ENCODE results near the gene FOXO6.

Gene FOXO6

DNA sequence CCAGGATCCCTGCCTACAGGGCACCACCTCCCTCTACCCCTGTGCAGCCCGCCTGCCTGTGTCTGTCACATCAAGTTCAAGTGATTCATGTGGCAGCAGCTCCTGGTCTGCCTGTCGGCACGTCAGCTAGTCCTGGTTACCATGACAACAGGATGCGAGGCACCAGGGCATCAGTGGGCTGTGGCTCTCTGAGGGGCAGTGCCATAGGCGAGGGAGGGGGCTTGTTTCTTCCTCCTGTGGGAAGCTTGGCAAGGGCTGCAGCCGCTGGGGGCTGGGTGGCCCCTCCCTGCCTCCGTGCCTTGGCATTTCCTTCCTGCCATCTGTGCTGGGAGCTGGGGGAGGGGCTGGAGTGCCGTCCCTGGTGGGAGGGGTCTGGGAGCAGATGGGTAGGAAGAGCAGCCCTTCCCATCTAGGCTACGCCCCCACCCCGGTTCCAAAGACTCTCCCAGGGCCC is 43.1 kb downstream of the FOXO6 start:
- DNase-seq (ENCODE audit: low read depth in 2 of 2) = no peak

DNA sequence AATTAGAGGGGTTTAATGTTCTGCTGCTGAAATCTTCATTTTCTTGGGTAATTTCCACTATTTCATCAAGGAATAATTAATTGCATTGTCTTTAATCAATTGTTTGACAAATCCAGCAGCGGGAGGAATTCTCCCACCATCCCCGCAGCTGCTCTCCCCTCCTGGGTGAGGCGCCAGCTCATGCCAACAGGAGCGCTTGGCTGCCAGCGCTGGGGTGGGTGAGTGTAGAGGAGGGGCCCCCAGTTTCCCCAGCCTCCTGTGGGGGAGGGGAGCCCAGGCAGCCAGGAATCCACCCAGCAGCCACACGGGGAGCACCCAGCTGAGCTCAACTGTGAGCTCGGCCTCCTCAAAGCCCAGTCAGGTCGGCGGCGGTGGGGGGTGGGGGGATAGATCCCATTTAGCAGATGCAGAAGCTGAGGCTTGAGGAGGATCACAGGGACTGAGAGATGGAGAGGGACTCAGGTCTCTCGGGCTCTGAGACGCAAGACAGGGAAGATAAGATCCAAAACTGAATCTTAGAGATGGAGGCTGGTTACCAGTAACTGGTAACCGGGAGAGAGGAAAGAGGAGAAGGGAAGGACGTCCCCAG is 46.5 kb downstream of the FOXO6 start:
- no peak for DNase-seq (ENCODE audit: low read depth in 2 of 2)

DNA sequence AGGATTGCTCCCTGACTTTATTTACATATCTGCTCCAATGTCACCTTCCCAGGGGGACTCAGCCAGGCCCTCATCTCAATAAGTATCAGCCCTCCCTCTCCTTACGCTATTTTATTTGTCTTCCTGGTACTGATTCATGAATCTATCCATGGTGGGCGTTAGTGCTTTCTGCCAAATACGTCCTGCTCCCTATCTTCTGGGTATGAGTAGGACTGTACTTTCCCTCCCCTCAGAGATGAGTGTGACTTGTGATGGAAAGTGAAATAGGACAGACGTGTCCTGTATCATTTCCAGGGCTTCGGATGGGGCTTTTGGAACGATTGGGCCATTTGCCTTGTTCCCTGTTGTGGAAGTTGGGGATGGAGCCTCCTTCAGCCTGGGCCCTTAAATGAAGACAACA is 47.5 kb downstream of the FOXO6 start:
- no peak for DNase-seq (ENCODE audit: low read depth in 2 of 2)

DNA sequence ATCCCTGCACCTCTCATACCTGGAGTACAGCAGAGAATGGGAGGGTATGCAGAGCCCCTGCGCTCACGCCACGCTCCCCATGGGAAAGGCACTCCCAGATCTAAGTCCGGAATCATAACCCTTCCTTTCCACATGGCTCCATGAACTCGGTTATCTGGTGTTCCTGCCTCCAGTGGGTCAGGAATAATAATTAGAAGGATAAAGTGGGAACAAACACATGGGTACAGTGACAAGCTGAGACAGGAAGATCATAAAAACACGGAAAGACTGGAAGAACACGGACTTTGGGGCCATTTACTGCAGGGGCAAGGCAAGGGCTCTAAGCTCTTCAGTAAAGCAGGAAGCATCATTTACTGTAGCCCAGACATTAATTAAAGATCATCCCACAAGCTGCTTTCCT is 48.6 kb downstream of the FOXO6 start:
- no peak for DNase-seq (ENCODE audit: low read depth in 2 of 2)

DNA sequence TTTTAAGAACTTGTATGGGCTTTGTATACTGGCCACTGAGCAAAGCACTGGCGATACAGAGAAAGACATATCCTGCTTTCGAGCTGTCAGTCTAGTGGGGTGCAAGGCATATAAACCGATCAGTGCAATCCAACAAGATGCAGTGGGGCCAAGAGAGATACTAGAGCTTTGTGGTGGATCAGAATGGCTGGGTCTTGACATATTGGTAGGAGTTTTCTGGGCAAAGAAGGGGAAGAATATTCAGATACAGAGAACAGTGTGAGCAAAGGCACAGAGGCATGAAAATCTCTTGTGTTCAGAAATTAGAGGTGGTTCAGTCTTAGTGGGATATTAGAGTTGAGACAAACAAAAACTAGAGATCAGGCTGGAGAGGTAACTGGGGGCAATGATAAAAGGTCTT is 49.2 kb downstream of the FOXO6 start:
- DNase-seq (ENCODE audit: low read depth in 2 of 2) = no peak

DNA sequence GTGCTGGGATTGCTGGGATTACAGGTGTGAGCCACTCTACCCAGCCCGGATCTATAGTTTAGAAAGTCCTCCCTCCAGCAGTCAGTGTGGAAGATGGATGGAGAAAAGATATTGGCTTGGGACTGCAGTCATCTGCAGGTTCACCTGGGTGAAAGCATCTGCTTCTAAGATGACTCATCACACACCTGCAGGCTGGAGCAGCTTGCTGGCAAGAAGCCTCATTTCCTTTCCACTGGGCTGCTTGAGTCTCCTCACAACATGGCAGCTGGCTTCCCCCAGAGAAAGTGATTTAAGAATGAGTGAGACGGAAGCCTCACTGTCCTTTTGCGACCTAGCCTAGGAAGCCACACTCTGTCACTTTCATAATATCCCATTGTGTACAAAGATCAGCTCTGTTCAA is 50.0 kb downstream of the FOXO6 start:
- no peak for DNase-seq (ENCODE audit: low read depth in 2 of 2)

DNA sequence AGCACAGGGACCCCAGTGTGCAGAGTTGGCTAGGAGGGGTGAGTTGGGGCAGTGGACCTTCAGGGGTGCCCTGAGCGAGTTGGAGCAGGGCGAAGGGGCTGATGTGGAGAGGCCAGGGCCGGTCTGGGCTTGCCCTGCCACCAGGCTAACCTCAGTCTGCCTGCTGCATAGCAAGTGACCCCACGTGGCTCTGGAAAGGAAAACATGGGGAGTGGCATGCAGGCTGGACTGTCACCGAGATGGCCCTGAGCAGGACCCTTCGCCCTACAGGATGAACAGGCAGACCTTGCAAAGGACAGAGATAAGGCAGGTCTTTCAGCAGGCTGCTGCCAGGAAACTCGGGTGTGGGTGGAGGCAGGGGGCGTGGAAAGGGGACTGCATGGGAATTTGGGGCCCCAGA is 51.5 kb downstream of the FOXO6 start:
- DNase-seq (ENCODE audit: low read depth in 2 of 2) = no peak

DNA sequence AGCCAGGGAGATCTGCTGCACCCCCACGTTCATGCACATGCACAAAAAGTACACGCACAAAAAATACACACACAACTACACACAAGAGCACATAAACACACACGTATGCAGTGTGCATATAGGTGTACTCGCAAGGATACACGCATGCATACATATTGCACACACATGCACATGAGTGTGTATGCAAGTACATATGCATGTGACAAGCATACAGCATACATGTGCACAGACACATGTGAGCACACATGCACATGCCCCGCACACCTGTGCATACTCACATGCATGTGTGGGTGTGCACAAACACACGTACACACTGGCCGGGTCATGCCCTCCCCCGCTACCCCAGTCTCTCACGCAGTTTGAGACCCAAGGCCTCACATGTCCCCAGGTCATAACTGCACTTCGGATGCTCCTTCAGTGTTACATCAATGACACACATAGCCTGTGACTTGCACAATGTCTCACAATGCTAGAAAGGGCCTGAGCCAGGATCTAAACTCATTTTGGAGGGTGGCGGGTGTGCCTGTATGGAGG is 52.6 kb downstream of the FOXO6 start:
- DNase-seq (ENCODE audit: low read depth in 2 of 2) = no peak

DNA sequence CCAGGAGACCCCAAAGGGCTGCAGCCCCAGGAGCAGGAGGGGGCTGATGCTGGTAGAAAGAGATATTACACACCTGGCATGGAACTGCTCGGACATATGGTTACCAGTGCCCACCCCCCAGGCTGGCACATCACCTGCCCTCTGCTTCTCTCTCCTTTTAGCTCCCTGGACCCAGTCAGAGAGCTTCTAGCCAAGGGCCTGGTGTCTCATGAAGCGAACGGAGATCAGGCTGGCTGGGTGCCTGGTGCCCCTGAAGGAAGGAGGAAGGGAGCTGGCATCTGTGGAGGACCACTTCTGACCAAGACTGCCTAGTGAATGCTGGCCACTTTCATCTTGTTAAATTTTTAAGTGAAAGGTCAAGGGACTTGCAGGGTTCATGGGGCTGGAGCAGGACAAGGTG is 53.1 kb downstream of the FOXO6 start:
- no peak for DNase-seq (ENCODE audit: low read depth in 2 of 2)

DNA sequence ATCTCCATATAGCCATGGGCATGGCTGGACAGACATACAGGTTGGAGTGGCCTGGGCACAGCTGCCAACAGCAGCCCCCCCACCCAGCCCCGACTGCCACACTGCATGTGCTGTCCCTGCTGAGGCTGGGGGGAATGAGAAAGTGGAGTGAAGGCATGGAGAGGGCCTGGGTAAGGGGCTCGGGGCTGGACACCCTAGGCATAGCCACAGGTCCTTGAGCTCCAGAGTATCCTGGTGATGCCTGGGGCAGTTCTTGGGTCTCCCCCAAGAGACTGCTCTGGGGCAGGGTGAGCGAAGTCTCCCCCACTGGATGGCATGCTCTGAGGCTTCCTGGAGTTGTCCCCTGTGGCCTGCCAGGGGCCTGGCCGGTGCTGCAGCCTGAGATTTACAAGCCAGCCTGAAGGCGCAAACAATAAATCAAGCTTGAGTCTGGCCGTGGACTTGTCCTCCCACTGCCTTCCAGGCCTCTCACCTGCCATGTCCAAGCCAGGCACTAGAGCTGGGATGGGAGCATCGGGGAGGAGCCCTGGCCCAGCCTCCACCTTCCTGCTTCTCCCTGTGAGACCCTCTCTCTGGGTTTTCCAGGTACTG is 53.6 kb downstream of the FOXO6 start:
- DNase-seq (ENCODE audit: low read depth in 2 of 2) = no peak

DNA sequence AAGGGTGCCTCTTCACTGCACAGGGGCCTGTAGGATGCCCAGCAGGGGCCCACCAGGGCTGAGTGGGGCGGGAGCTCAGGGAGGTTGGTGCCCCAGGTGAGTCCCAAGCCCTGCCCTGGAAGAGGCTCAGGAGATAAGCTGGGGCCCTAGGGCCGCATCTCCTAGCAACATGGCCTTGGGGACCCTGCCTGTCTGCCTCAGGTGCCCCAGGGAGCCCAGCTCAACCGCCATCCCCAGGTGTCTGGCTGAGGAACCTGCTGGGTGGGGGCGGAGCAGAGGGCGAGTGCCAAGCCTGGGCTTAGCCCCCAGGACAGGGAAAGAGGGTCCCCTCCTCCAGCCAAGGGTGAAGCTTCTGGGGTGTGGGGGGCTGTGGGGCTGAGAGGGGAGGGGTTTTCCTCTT is 54.8 kb downstream of the FOXO6 start:
- no peak for DNase-seq (ENCODE audit: low read depth in 2 of 2)

DNA sequence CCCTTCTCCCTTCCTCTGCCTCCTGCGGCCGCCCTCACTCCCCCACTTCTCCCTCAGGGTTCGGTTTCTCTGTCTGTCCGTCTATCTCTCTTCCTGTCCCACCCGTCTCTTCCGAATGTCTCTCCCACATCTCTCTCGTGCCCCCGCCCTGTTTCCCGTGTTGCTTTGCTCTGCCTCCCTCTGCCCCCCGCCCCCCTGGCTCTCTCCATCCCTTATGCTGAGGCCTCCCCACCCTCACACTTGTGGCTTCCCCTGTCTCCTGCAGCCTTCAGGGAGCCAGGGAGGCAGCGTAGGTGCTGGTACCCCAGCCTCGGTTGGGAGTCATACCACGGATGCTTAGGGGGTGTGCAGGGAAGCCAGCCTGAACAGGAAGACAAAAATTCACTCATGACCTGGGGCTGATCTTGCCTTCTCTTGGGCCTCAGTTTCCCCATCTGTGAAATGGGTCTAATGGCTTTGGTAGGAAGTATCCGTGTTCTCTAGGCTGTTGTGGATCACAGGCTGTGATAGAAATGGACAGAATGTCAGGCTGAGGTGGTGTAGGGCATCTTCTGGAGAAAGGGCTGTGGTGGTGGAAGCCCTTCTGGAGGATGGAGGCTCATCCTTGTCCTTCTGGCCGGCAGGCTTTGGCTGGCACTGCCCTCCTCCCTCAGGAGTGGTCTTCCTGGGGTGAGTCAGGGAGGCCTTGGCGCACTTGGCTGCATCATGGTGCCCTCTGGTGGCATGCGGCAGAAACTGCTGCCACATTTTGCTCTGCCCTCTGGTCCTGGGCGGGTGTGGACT is 55.5 kb downstream of the FOXO6 start:
- DNase-seq (ENCODE audit: low read depth in 2 of 2) = peak; percentile 36 to 44

DNA sequence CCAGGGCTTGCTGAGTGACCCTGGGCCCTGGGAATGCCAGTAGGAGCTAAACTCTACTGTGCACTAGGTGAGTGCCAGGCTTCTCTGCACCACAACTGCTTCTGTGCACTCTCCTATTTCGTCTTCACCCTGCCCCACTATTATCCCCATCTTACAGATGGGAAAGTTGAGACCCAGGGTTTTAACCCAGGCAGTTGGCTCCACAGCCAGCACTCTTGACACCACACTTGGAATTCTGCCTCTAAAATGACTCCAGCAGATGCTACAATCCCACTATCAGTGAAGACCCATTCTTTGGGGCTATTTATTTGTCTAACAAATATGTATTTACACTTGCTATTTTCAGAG is 56.1 kb downstream of the FOXO6 start:
- no peak for DNase-seq (ENCODE audit: low read depth in 2 of 2)

DNA sequence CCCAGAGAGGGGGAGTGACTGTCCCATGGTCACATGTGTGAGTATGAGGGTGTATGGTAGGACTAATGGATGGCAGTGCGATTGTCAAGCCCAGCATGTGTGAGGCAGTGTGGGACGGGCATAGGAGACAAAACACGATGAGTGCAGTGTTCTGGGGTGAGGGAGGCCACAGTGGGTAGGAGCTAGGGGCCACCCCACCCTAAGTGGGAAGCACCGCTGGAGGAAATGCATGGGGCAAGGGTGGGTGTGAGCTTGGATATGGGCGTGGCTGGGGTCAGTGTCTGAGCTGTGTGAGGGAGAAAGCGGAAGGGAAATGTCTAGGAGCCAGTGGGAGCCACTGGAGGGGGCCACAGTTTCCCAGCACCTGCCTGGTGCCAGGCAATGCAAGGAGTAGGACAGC is 56.5 kb downstream of the FOXO6 start:
- no peak for DNase-seq (ENCODE audit: low read depth in 2 of 2)

DNA sequence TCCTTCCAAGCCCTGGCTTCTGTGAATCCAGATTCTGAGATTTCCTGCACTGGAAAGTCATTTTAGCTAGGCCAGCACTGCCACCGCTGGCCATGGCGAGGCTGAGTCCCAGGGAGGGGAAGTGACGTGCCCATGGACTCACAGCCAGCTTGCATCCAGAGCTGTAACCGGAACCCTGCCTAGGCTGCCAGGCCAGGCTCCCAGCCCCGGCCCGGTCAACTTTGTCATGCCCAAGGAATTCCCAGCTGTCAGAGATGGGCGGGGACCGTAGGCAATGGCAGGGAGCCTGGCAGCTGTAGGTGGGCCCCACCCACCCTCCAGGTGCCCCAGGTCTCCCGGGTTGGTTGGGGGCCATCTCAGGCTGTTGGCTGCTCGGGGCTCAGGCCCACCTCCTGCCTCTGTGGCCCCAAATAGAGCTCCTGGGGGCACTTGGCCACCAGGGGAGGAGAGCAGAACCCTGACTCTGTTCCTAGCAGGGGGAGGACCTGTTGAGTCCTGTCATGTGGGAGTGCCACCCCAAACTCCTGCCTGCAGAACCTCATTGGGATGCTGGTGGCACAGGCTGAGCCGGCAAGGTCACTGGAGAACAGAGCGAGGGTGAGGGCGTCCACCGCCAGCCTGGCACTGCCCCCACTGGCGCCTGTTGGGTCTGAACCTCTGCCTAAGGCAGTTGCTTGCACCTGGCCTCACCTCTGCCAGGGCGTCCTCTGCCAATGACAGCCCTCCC is 57.8 kb downstream of the FOXO6 start:
- no peak for DNase-seq (ENCODE audit: low read depth in 2 of 2)

DNA sequence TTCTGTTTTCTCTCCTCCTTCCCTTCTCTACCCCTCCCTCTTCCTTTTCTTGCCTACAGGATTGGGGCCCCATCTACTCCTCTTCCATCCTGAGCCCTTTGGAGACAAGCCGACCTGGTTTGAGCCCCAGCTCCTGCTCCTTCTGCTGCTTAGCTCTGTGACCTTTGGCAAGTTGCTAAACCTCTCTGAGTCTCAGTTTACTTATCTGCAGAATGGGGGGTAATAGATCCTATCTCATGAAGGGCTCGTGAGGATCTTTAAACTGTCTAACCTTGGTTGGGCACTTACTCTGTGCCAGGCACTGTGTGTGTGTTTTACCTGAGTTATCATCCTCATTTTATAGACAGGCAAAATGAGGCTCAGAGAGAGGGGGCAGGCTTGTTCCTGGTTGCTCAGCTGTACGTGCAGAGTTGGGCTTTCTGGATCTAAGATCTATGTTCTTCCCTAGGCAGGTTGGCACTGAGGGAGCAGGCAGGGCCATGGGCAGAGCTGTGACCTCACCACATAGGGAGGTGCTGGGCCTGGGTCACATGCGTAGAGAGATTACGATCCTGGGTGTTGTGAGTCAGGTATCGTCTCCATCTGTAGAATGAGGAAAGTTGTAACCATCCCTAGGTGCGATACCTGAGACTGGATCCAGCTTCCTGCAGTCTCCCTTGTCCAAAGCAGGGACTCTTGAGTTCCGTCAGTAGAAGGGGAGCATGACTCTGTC is 58.5 kb downstream of the FOXO6 start:
- DNase-seq (ENCODE audit: low read depth in 2 of 2) = no peak

DNA sequence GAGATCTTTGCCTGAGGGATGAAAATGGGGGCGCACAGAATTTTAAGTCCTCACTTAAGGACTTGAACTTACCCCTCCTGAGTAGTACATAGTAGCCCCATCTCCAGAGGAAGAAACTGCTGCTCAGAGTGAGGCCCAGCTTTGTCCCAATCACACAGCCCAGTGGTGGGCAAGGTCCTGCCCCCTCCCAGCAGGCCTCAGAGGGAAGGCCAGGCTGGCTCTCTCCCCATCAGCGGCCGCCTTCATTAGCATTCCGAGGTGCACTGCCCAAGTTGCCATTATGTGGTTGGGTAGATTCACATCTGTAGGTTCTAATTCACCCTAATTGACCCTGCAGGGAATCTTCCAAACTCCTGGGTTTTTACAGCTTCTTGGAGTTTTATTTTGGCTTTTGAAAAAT is 59.1 kb downstream of the FOXO6 start:
- no peak for DNase-seq (ENCODE audit: low read depth in 2 of 2)

DNA sequence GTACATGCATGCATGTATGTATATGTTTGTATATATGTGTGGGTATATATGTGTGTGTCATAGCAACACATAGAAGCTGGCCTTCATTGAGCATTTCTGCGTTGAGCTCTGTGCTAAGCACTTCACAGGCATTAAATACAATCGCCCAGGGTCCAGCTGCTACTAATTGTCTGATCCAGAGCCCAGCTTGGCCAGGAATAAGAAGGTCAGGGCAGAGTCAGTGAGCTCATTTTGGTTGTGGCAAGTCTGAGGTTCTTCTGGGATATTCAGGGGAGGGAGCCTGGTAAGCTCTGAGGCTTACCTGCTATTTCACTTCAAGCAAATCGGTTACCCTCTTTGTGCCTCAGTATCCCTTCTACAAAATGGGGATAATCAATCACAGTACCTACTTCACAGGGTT is 59.6 kb downstream of the FOXO6 start:
- no peak for DNase-seq (ENCODE audit: low read depth in 2 of 2)

DNA sequence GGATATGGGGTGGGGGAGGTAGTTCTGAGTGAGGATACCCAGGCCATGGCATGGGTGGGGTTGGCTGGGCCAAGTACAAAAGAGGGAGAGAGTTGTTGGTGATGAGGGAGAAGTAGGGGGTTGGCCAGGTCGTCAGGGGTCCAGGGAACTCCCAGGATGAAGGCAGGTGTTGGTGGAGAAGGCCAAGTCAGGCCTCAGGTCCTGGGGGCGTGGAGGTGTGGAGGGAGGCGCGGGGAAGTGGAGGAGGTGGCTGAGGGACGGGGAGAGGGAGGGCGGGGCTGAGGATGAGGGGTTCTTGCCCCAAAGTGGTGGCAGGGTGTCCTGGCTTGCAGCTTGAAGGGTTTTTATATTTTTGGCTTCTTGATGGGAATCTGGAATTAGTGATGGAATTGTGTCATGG is 61.1 kb downstream of the FOXO6 start:
- DNase-seq (ENCODE audit: low read depth in 2 of 2) = no peak

DNA sequence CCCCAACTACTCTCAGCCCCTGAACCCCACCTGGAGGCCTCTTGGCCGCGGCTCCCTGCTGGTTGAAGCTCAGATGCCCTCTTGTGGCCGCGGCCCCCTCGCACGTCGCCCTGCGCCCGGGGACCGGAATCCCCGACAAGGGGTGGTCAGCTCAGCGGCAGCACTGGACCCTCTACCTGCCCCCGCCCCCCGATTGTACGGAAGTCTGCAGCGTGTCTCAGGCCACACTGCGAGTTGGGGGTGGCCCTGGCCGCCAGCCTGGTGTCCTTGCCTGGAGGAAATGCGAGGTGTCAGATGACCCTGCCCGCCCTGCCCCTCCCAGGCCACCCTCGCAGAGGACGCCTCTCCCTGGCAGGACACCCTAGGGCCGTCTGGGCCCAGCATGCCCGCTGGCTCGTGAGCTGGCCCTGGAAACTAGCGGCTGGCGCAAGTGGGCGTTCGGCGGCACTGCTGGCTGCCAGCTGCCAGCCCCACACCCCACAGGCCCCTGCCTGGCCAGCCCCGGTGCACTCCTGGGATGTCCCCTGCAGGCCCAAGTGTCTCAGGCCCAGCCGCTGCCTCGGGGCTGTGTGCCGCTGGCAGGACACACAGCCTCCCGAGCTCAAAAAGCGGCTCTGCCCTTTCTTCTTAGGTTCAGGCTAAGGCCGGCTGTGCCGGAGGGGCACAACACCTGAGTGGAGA is 62.4 kb downstream of the FOXO6 start:
- no peak for DNase-seq (ENCODE audit: low read depth in 2 of 2)

DNA sequence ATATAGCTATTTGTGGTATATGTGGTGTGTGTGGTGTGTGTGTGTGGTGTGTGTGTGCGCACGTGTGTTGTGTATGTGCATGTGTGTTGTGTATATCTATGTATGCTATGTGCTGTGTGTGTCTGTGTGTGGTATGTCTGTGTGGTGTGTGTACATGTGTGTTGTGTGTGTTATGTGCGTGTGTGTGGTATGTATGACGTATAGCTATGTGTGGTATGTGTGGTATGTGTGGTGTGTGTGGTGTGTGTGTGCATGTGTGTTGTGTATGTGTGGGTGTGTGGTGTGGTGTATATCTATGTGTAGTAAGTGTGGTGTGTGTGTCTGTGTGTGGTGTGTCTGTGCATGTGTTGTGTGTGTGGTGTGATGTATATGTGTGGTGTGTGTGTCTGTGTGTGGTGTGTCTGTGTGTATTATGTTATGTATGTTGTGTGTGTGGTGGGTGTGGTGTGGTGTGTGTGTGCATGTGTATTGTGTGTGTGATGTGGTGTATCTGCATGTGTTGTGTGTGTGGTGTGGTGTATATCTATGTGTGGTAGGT is 63.4 kb downstream of the FOXO6 start:
- no peak for DNase-seq (ENCODE audit: low read depth in 2 of 2)
